ENCODE results near the gene ACBD4. TPM values are rescaled to one million over a fixed set of nuclear protein-coding genes. Genes with fewer than 3 reads are reported as not detected.
A peak's percentile ranks its signal among the peaks of the same experiment; 100 is the strongest.

Gene ACBD4
- total and polyA plus RNA-seq, 4 donors, result 4.4 to 51.4 (median 44.9) TPM

DNA sequence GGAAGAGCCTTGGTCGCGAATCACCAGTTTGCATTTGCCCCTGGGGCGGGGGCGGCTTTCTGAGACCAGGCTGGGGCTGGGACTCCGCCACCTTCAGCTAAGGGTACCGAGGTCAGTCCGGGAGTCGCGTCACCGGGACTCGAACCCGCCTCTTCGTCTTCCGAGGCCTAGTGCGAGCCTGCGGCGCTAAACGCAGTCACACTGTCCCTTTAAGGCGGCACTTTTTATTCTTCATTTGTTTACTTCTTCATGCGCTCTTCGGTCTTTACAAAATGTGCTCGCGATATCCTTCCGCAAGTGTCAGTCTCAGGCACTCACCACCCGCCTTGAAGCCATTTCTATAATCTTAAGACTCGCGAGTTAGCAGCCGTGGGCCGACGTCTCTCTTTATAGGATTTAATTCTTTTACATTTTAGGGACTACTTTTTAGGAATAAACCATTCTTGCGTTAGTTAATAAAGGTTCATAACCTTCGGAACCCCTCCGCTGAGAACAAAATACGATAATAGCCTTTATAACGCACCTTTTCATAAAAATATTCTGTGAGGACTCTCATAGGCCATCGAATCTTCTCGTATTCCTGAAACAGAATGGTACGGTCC lies 12.2 kb downstream of the ACBD4 start:
- Histone ChIP-seq H3K4me1 (ENCODE audit: control insufficient read depth in 4 of 4, insufficient read depth in 4 of 4, low read length in 3 of 4) (peaks cover 10 to 63% (median 44%) of the 10 kb centered on the region in 4 donors), H3K27me3 (ENCODE audit: control insufficient read depth in 4 of 4, insufficient read depth in 4 of 4, low read length in 3 of 4) (no peaks in the 10 kb centered on the region), H3K36me3 (ENCODE audit: control insufficient read depth in 4 of 4, insufficient read depth in 3 of 4, low read depth in 1 of 4, low read length in 3 of 4) (no peaks in the 10 kb centered on the region), H3K9ac (ENCODE audit: low read depth in 1 of 2, low read length in 2 of 2) (peak overlapping the region; percentile 93 to 99), H3K9me3 (ENCODE audit: control insufficient read depth in 4 of 4, low read length in 3 of 4) (no peaks in the 10 kb centered on the region), H3K27ac (ENCODE audit: low read depth in 1 of 2, low read length in 2 of 2) (peak overlapping the region; percentile 99), H3K4me3 (ENCODE audit: low read depth in 1 of 3, low read length in 3 of 3) (peak overlapping the region; percentile 67 to 70 (median 68))
- DNase-seq (ENCODE audit: low spot score), result peak; percentile 86
- TF ChIP-seq, protein P1, sequence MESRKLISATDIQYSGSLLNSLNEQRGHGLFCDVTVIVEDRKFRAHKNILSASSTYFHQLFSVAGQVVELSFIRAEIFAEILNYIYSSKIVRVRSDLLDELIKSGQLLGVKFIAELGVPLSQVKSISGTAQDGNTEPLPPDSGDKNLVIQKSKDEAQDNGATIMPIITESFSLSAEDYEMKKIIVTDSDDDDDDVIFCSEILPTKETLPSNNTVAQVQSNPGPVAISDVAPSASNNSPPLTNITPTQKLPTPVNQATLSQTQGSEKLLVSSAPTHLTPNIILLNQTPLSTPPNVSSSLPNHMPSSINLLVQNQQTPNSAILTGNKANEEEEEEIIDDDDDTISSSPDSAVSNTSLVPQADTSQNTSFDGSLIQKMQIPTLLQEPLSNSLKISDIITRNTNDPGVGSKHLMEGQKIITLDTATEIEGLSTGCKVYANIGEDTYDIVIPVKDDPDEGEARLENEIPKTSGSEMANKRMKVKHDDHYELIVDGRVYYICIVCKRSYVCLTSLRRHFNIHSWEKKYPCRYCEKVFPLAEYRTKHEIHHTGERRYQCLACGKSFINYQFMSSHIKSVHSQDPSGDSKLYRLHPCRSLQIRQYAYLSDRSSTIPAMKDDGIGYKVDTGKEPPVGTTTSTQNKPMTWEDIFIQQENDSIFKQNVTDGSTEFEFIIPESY (IDR thresholded peaks at IDR 0.05), result peak; percentile 47
- TF ChIP-seq RAD21 (IDR thresholded peaks at IDR 0.05) (no peak), NR2F2 (IDR thresholded peaks at IDR 0.05) (peak; percentile 60), JUND (IDR thresholded peaks at IDR 0.05) (peak in 1 of 2 donors; percentile 65), EGR1 (IDR thresholded peaks at IDR 0.05; ENCODE audit: low read depth in 2 of 2) (peak in 1 of 2 donors; percentile 3), YY1 (IDR thresholded peaks at IDR 0.05) (peak; percentile 80), HNF4G (IDR thresholded peaks at IDR 0.05) (no peak), ATF3 (IDR thresholded peaks at IDR 0.05) (no peak), FOXA2 (IDR thresholded peaks at IDR 0.05) (peak; percentile 27), GABPA (IDR thresholded peaks at IDR 0.05 in 1 of 2, conservative IDR thresholded peaks at IDR 0.05 in 1 of 2) (no peak), MAX (IDR thresholded peaks at IDR 0.05) (peak; percentile 86), HNF4A (conservative IDR thresholded peaks at IDR 0.05) (peak in 1 of 2 donors; percentile 35), REST (IDR thresholded peaks at IDR 0.05) (no peak), RXRA (IDR thresholded peaks at IDR 0.05) (peak in 1 of 2 donors; percentile 39)
- under 1% methylated on average over 38 of the region's 38 CpGs for WGBS

DNA sequence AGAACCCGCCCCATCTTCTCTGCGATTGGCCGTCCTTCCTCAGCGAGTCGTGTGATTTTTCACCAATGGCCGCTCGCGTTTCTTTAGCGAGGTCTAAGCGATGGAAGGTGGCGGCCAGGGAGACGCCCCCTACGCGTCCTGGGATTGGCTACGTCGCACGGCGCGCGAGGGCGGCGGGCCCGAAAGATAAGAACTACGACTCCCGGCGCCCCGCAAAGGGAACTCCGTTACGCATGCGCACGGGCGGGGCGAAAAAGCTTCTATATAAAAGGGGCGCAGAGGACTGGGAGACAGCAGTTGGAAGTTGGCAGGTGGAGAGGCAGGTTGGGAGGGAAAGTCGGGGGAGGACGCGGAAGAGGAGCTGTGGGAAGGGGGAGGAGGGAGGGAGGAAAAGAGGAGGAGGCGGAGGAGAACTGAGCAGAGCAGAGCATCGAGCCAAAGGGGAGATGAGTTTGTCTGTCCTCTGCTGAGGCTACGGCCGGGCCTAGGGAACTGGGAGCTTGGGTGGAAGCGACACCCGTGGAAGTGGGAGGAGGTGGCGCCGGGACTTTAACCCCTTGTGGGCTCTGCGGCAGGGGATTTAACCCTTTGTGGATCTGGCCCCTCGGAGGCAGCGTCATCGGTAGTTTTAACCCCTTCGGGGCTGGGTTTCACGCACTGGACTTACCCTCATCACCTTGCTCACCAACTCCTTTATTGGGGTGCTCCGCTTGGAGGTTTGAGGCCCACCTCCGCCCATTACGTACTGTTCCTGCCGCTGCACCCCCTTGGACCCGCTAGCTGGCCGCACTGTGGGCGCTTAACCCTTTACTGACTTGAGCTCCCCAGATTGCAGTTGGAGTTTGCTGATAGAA lies 12.9 kb downstream of the ACBD4 start, which contains the start of gene HEXIM1:
Gene HEXIM1 (plus strand): TSS at position 293 of the 854 bp plus-strand sequence. CDS start 716 bp downstream, outside the sequence.
- H3K9ac ChIP-seq (ENCODE audit: low read depth in 1 of 2, low read length in 2 of 2), result peak within 1 kb of the TSS; percentile 93 to 99
- H3K27ac ChIP-seq (ENCODE audit: low read depth in 1 of 2, low read length in 2 of 2), result peak within 1 kb of the TSS; percentile 99
- under 1% methylated on average over 58 of the region's 58 CpGs for WGBS
- DNase-seq (ENCODE audit: low spot score), result peak; percentile 99
- H3K4me3 ChIP-seq (ENCODE audit: low read depth in 1 of 3, low read length in 3 of 3), result peak within 1 kb of the TSS; percentile 68 to 92 (median 92)
- H3K27me3 ChIP-seq (ENCODE audit: control insufficient read depth in 4 of 4, insufficient read depth in 4 of 4, low read length in 3 of 4), result no peaks in the 10 kb centered on the region
- no peaks in the 10 kb centered on the region for H3K36me3 ChIP-seq (ENCODE audit: control insufficient read depth in 4 of 4, insufficient read depth in 3 of 4, low read depth in 1 of 4, low read length in 3 of 4)
- no peaks in the 10 kb centered on the region for H3K9me3 ChIP-seq (ENCODE audit: control insufficient read depth in 4 of 4, low read length in 3 of 4)
- peaks cover 7 to 56% (median 40%) of the 10 kb centered on the region in 4 donors for H3K4me1 ChIP-seq (ENCODE audit: control insufficient read depth in 4 of 4, insufficient read depth in 4 of 4, low read length in 3 of 4)
- TF ChIP-seq RAD21 (IDR thresholded peaks at IDR 0.05) (peak in 1 of 2 donors; percentile 44), EGR1 (IDR thresholded peaks at IDR 0.05; ENCODE audit: low read depth in 2 of 2) (peak; percentile 59 to 90), RXRA (IDR thresholded peaks at IDR 0.05) (peak; percentile 73 to 93), HNF4G (IDR thresholded peaks at IDR 0.05) (no peak), ATF3 (IDR thresholded peaks at IDR 0.05) (peak; percentile 65), NR2F2 (IDR thresholded peaks at IDR 0.05) (peak; percentile 47), JUND (IDR thresholded peaks at IDR 0.05) (peak in 1 of 2 donors; percentile 38), MAX (IDR thresholded peaks at IDR 0.05) (peak; percentile 48), TAF1 (conservative IDR thresholded peaks at IDR 0.05) (peak; percentile 100), FOXA2 (IDR thresholded peaks at IDR 0.05) (peak; percentile 41), SP1 (IDR thresholded peaks at IDR 0.05) (peak; percentile 90), REST (IDR thresholded peaks at IDR 0.05) (peak; percentile 96), HNF4A (conservative IDR thresholded peaks at IDR 0.05) (peak; percentile 24), FOXA1 (IDR thresholded peaks at IDR 0.05) (peak; percentile 84)
